GM18519 (cell line): ENCODE data around the gene LRP3.
"Not testable (repeated sequence)": the region's sequence is repeated elsewhere in the genome, so short reads cannot be mapped to it uniquely, and the experiment has no call there.

Experiments
- ATAC-seq: cut with Tn5 transposase; IDR thresholded peaks from one replicate; pipeline ENCODE4 v1.9.1; 2021; ENCODE audit warnings: mild to moderate bottlenecking, moderate library complexity; ENCODE audit not compliant: unreplicated experiment, low FRiP score

The LRP3 gene

DNA sequence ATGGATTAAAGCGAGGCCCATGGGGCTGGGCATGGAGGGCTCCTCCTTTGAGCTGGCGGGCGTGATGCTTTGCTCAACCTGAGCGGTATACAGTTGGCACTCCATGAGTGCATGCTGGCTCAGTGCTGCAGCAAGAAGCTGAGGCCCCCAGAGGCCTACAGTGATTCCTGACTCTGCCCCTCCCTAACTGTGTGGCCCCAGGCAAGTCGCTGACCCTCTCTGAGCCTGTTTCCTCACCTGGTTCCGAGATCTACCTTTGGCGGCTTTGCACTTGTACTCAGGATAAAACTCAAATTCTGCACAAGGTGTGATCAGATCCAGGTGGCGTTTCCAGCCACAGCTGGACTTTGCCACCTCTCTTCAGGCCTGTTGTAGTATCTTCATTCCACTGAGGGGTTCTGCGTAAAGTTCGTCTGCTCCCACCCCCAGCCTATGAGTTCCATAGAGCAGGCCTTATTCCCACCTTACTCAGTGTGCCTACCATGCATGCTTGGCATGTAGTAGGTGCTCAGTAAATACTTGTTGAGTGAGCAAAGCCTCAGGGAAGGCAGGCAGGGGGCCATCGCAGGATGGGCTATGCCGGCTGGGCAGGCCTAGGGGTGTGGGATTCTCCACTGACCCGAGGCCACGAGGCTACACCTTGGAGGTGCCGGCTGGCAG lies 7.9 kb downstream of the LRP3 start:
- ATAC-seq: no peak

DNA sequence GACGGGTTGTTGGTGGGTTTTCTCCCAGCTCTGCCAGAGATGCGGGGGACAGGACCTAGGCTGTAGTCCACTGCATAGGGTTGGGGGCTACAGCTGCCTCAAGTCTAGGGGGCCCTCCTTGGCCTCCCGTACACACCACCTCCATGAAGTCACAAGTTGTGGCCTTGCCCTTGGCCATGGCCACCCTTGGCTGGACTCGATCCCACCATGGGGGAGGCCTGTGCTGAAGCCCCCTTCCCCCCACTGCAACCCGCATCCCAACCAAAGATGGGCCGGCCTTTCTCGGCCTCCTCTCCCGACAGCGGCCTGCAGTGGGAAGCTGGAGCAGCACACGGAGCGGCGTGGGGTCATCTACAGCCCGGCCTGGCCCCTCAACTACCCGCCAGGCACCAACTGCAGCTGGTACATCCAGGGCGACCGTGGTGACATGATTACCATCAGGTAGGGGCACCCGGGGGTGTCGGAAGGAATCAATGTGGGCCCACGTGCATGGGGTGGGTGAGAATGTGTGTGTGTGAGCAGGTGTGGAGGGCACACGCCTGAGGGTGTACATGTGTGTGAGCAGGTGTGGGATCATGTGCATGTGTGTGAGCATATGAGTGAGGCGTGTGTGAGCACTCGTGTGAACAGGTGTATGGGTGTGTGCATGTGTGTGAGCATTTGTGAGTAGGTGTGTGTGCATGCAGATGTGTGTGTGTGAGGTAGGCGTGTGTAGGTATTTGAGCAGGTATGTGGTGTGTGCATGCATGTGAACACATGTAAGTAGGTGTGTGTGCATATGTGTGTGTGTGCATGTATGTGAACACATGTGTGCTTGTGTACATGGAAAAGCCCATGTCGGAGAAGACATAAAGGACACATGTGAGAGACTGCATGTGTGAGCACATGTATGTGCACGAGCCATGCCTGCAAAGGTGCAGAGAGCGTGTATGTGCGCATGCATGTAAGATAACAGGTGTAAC lies 8.7 kb downstream of the LRP3 start:
- no peak for ATAC-seq

DNA sequence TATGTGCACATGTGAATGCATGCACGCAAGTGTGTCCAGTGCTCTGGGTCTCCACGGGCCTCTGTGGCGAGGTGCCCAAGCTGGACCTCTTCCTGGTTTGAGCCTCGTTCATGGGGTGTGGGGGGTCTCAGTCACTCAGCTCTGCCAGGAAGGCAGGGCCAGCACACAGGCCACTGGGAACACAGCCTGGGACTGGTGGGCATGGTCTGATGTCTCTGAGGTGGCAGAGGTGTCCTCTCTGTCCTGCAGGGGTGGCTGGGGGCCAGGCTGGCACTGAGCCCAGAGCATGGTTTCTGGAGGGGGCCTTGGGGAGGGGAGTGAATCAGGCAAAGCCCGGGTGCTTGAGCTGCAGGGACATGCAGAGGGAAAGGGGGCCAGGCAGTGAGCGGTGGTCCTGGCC lies 9.4 kb downstream of the LRP3 start:
- ATAC-seq: no peak

DNA sequence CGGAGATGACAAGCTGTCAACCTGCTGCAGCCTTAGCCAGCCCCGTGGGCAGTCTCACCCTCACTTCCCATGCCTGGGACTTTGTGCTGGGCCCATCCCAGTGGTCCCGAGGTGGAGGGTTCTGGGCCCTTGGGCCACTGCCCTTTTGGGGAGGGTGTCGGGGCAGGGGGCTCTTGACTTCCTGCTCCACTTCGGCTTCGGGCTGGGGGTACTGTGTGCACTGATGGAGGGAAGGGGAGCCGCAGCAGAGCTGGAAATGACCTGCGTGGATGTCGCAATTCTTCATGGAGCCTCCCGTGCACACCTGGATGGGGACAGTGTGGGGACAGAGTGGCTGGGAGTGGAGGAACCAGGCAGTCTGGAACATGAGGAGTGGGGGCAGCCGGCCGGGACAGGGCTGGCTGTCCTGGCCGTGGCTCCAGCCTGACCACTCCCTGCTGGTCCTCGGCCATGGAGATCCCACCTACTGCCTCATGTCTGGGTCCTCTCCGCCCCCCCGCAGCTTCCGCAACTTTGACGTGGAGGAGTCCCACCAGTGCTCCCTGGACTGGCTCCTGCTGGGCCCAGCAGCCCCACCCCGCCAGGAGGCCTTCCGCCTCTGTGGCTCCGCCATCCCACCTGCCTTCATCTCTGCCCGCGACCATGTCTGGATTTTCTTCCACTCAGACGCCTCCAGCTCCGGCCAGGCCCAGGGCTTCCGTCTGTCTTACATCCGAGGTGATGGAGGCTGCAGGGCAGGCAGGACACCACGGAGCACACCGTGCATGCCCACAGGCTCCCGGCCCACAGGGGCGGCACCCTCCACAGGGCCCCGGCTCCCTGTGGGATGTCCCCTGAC lies 10.2 kb downstream of the LRP3 start:
- no peak for ATAC-seq

DNA sequence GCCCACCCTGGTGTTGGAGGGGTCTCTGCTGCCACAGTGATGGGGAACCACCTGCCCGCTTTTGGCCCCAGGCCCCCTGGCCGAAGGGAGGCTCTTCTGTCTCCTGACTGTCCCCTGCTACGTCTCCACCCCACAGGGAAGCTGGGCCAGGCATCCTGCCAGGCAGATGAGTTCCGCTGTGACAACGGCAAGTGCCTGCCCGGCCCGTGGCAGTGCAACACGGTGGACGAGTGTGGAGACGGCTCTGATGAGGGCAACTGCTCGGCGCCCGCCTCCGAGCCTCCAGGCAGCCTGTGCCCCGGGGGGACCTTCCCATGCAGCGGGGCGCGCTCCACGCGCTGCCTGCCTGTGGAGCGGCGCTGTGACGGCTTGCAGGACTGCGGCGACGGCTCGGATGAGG lies 11.0 kb downstream of the LRP3 start:
- no peak for ATAC-seq

DNA sequence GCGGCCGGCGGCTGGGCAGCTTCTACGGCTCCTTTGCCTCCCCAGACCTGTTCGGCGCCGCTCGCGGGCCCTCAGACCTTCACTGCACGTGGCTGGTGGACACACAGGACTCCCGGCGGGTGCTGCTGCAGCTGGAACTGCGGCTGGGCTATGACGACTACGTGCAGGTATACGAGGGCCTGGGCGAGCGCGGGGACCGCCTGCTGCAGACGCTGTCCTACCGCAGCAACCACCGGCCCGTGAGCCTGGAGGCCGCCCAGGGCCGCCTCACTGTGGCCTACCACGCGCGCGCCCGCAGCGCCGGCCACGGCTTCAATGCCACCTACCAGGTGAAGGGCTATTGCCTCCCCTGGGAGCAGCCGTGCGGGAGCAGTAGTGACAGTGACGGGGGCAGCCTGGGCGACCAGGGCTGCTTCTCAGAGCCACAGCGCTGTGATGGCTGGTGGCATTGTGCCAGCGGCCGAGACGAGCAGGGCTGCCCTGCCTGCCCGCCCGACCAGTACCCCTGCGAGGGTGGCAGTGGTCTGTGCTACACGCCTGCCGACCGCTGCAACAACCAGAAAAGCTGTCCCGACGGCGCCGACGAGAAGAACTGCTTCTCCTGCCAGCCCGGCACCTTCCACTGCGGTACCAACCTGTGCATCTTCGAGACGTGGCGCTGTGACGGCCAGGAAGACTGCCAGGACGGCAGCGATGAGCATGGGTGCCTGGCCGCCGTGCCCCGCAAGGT lies 11.6 kb downstream of the LRP3 start:
- ATAC-seq: no peak

DNA sequence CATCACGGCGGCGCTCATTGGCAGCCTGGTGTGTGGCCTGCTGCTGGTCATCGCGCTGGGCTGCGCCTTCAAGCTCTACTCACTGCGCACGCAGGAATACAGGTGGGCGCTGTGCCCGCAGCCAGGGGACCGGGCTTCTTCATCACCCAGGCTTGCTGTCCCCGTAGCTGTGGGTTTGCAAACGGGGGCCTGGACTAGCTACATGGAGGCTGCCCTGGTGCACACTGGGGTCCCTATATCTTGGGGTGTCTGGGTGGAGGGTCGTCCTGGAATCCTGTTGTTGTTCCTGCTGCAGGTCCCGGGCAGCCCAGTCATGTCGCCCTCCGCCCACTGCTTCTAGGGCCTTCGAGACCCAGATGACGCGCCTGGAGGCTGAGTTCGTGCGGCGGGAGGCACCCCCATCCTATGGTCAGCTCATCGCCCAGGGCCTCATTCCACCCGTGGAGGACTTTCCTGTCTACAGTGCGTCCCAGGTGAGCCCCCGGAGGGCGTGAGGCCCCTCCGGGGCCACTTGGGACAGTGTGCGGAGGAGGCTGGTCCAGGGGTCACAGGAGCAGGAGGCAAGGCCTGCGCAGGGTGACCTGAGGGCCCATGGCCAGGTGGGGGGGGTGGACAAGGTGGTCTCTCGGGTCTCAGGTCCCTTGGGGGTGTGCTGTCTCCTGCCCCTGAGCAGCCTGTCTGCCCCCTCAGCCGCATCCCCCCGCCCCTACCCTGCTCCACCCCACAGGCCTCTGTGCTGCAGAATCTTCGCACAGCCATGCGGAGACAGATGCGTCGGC lies 12.3 kb downstream of the LRP3 start:
- ATAC-seq: no peak

DNA sequence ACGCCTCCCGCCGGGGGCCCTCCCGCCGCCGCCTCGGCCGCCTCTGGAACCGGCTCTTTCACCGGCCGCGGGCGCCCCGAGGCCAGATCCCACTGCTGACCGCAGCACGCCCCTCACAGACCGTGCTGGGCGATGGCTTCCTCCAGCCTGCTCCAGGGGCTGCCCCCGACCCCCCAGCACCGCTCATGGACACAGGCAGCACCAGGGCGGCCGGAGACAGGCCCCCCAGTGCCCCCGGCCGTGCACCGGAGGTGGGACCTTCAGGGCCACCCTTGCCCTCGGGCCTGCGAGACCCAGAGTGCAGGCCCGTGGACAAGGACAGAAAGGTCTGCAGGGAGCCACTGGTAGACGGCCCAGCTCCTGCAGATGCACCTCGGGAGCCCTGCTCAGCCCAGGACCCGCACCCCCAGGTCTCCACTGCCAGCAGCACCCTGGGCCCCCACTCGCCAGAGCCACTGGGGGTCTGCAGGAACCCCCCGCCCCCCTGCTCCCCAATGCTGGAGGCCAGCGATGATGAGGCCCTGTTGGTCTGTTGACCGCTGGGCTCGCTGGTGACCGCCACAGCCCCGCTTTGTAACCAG lies 13.0 kb downstream of the LRP3 start:
- no peak for ATAC-seq

DNA sequence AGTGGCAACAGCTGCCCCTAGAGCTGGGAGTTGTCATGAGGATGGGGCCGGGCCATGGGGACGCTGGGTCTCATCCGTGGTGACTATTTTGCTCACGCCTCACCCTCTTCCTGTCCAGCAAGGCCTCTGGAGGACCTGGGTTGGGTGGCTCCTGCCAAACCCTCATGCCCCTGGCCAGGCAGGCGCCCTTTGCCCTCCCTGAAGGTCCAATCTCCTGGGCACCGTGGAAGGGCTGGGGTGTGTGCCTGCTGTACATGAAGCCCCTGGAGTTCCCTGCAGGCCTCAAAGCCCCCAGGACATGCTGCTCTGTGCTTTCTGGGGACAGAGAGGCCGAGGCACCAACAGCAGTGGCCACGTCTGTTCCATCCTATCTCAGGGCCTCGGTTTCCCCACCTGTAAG lies 13.8 kb downstream of the LRP3 start:
- ATAC-seq: no peak

DNA sequence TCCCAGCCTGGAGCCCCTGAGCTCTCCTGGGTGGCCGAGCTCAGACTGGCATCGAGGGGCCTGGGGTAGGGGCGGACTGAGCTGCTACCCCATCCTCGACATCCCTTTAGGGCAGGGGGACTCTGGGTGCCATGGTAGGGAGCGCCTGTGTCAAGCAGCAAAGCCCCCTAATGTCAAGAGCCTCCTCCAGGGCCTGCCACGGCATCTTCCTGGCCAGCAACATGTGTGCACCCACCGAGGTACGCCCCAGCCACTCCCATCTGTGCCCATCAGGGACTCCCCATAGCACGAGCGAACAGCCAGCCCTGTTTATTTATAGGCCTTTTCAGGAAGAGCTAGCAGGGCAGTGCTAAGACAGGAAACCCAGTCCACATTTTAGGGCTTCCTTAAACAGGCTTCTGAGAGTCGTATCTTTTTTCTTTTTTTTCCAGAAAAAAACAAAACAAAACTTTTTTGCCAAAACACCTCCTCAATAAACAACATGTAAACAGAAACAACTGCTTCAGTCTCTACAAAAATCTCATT lies 14.3 kb downstream of the LRP3 start:
- no peak for ATAC-seq

DNA sequence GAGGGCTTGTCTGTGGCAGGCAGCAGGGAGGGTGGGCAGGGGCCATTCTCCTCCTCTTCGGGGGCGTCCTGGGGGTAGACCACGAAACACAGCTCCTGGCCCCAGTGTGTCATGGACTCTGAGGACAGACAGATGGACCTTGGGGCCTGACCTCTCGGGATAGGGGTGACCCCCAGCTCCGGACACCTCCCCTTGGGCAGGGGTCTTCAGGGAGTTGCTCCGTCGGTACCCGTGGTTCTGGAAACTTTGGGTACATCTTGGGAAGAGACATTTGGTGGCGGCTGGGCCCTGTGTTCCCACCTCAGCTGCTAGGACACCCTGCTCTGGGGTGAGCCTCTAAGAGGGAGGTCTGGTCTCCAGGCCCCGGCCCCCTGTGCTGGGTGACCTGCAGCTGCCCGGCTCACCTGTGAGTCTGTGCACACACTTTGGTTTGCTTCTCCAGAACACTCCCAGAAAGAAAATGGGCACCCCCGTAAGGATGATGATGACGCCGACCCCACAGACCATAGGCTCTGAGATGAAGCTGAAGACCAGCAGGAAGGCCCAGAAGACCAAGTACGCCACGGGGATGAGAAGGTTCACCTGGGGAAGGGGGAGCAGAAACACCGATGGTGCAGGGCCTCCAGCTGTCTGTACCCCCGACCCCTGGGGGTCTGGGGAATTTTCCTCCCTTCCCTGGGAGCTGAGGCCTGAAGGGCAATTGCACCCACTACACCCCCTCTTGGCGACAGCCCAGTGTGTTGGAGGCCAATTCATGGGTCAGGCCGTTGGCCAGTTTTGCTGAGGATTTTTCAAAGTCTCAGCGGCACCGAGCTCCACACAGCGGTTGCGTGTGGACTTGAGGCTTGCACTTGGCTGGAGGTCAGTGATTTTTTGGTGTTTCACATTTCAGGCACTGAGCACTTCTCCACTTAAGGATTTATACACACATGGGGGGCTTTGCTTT lies 15.0 kb downstream of the LRP3 start:
- no peak for ATAC-seq

DNA sequence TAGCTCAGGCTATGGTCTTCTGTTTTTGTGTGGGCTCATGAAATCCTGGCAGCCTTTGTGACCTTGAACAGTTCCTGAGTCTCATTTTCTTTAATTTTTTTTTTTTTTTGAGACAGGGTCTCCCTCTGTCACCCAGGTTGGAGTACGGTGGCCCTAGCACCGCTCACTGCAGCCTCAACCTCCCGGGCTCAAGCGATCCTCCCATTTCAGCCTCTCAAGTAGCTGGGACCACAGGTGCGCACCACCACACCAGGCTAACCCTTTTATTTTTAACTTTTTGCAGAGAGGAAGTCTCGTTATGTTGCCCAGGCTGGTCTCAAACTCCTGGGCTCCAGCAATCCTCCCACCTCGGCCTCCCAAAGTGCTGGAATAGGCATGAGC lies 15.7 kb downstream of the LRP3 start:
- ATAC-seq: not testable (repeated sequence)

DNA sequence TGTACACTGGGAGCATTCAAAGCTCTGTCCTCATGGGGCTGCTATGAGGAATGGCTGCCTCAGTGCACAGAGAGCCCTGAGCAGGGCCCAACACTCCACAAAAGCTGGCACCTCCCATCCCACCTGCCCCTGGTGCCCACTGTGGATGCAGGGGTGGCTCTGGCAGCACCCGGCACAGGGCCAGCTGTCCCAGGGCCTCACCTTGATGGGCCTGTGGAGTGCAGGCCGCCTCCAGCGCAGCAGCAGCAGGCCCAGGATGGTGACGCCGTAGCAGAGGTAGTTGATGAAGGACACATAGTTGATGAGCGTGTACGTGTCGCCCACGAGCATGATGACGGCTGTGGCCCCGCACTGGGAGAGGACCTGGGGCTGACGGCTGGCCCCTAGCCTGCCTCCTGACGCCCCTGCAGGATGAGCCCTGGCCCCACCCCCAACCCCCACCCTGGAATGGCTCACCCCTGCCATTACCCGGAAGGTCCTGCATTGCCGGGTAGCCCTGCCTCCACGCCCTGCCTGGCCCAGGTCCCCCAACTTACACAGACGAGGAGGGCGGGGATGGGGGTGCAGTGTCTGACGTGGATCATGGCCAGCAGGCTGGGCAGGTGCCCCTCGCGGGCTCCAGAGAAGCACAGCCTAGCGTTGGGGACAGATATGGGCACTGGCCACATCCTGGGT lies 16.3 kb downstream of the LRP3 start:
- no peak for ATAC-seq

DNA sequence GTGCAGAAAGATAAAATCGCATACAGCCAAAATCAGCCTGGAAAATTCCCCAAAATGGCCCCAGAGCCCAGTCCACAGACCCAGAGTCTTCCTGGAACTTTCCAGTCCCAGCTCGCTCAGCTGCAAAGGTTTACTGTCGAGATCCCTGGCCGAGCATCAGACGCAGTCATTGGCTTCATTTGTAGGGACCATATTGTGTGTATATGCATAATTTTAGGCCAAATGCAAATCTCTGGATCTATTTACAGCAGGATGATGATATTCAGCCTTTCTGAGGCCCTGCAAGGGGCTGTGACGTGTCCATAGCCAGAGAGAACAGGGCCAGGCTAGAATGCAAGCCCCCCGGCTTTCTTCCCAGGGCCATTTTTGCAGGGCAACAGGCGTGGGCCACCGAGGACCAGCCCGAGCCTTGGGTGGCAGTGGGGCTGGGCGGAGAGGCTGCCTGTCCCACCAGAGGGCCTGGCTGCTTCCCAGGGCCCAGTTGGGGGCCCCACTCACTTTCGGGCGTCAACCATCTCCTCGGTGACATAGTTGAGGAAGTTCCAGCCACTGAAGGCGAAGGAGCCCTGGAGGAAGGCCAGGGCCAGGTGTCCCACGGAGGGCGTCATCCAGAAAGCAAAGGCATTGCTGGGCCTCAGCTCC lies 17.8 kb downstream of the LRP3 start:
- no peak for ATAC-seq

DNA sequence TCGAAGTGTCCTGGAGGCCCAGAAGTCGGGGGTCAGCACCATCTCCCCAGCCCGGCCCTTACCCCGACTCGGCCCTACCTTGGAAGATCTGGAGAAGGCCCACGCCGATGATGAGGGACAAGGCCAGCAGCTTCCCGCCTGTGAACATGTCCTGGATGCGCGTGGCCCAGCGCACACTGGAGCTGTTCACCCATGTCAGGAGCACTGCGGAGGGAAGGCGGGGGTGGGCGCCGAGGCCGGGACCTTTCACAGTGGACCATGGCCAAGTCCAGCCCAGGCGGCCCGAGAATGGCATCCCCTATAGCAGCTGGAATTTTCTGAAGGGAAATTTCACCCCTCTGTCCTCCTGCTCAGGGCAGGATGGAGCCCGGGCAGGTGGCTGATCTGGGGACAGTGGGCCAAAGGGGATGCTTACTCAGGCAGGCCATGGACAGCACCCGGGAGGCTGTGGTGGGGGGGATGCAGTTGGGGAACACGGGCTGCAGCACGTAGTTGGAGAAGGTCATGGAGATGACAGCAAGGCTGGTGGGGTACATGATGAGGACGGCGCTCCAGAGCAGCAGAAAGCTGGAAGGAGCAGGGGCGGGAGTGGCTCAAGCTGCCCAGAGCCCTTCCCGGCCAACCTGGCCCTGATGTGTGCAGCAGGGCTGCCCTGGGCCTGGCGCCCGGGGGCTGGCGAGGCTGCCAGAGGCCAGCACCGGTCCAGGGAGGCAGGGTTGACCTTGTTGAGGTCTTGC lies 18.5 kb downstream of the LRP3 start:
- ATAC-seq: no peak

DNA sequence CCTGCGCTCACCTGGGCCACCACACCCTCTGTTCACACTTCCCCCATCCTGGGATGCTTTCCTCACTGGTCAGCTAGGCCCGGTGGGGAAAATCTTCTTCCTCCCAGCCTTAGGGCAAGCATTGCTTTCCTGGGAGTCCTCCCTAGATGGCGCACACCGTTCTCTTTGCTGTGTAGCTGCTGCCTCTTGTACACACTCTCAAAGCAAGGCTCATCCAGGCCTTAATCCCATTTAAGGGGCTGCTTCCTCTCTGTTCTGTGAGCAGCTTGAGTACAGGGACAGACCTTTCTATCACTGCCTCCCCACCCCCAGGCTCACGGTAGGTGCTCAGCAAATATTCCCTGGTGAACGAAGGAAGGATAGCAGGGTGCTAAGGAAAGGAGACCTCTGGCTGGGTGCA lies 20.5 kb downstream of the LRP3 start:
- ATAC-seq: no peak
